DMS 273 treated with DMSO at 0.1 percent for 48 hours (cell line): ENCODE data around the gene DENND5B.
"Not testable (repeated sequence)": the region's sequence is repeated elsewhere in the genome, so short reads cannot be mapped to it uniquely, and the experiment has no call there.

ENCODE experiments used
- DNase-seq: peaks from one replicate; lab custom pipeline; 2025; lab: John Stamatoyannopoulos, UW

The DENND5B gene

GRCh38 chr12:31506515-31507306, 84.2 kb downstream of the DENND5B start:
- DNase-seq, result no peak

GRCh38 chr12:31504625-31505222, 86.2 kb downstream of the DENND5B start:
- DNase-seq, result no peak

- DNase-seq, result not testable (repeated sequence)
Measured at GRCh38 chr12:31501014-31501413, 89.9 kb downstream of the DENND5B start.

GRCh38 chr12:31499567-31499966, 91.4 kb downstream of the DENND5B start:
- no peak for DNase-seq

GRCh38 chr12:31498424-31498823, 92.5 kb downstream of the DENND5B start:
- no peak for DNase-seq

- DNase-seq, result no peak
Measured at GRCh38 chr12:31496257-31496656, 94.7 kb downstream of the DENND5B start.

GRCh38 chr12:31494455-31494854, 96.5 kb downstream of the DENND5B start:
- no peak for DNase-seq

- DNase-seq, result no peak
Measured at GRCh38 chr12:31492599-31493196, 98.2 kb downstream of the DENND5B start.

- no peak for DNase-seq
Measured at GRCh38 chr12:31491841-31492598, 98.9 kb downstream of the DENND5B start.

- DNase-seq, result no peak
Measured at GRCh38 chr12:31491241-31491794, 99.6 kb downstream of the DENND5B start.

- DNase-seq, result no peak
Measured at GRCh38 chr12:31488737-31489338, 102.1 kb downstream of the DENND5B start.

GRCh38 chr12:31485571-31485970, 105.4 kb downstream of the DENND5B start:
- DNase-seq, result no peak

- DNase-seq, result no peak
Measured at GRCh38 chr12:31482816-31483215, 108.1 kb downstream of the DENND5B start.

GRCh38 chr12:31481415-31481814, 109.5 kb downstream of the DENND5B start:
- no peak for DNase-seq

- DNase-seq, result no peak
Measured at GRCh38 chr12:31479516-31480210, 111.3 kb downstream of the DENND5B start.

GRCh38 chr12:31478898-31479297, 112.0 kb downstream of the DENND5B start:
- DNase-seq, result no peak

GRCh38 chr12:31478425-31478824, 112.5 kb downstream of the DENND5B start:
- DNase-seq, result no peak

- no peak for DNase-seq
Measured at GRCh38 chr12:31477687-31478086, 113.2 kb downstream of the DENND5B start.

GRCh38 chr12:31476437-31476836, 114.5 kb downstream of the DENND5B start:
- DNase-seq, result no peak

- DNase-seq, result not testable (repeated sequence)
Measured at GRCh38 chr12:31475610-31476009, 115.3 kb downstream of the DENND5B start.

GRCh38 chr12:31474751-31475150, 116.2 kb downstream of the DENND5B start:
- no peak for DNase-seq
